Measurements from ENCODE around the gene CSRP2.

CSRP2 gene

DNA sequence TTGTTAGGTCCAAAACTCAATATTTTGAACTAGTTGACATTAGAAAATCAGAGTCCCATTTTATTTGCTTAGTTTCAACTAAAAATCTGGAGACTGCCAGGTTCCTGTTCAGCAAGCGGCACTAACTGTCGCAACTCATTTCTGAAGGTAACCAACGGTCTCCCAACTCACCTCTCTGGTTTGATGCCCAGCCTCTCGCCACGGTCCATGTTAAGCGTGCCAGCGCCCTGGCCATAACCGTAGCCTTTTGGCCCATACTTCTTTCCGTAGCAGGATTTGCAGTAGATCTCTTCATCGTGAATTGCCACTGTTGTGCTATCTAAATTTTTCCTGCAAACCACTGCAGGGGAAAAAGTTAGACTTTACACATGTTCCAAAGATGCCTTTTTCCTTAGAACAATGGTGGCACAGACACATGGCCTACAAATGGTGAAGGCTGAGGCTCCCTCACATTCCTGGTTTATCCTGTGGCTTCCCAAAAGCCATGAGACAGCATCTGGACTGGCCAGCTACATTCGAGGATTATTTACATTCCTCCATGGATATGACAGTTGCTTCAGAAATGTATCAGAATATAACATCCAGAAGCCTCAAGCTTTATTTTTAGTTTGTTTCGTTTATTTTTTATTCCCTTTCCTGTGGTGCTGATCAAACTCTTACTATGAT, 15.7 kb downstream of the CSRP2 start:
- no peak for DNase-seq (ENCODE audit: low read depth)

- DNase-seq (ENCODE audit: low read depth): no peak
Observed at GRCh38 chr12:76860256-76860655, 18.6 kb downstream of the CSRP2 start.

DNA sequence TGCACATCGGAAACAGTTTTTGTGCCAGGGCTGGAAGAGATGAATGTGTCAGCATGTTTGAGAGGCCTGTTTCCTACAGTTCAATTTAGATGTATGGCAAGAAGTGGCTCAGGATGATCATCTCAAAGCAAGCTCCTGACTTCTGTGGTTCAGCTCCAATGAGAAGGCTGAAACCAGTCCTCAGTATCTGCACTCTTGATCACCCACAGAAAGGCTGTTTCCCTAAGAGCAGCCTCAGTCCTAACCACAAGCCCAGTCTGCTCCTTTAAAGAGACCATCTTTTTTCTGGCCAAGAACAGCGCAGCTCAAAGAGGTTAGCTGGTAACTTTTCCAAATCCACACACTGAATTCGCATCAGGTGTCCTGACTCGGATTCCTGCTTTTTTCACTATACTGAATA, 19.2 kb downstream of the CSRP2 start:
- no peak for DNase-seq (ENCODE audit: low read depth)

- no peak for DNase-seq (ENCODE audit: low read depth)
Observed at GRCh38 chr12:76856018-76856644, 22.7 kb downstream of the CSRP2 start.

GRCh38 chr12:76855271-76855670, 23.5 kb downstream of the CSRP2 start:
- no peak for DNase-seq (ENCODE audit: low read depth)

DNA sequence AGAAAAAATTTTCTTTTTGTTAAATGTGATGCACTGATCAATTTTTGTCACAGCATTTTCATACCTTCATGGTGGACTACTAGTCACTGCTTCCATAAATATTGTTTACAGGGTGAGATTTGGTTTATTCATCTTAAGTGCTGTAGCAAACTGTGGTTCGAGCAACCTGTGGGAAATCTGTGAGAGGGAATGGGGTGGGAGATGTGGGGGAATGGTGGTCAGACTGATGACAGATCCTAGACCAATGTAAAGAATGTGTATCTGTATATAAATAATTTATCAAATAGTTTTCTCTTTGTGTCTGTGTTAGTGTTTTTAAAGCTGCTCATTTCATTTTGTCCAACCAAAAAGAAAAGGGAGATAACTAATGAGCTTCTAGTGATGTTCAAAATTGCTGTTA, 26.7 kb downstream of the CSRP2 start:
- no peak for DNase-seq (ENCODE audit: low read depth)

- DNase-seq (ENCODE audit: low read depth): no peak
Observed at GRCh38 chr12:76848132-76848531, 30.7 kb downstream of the CSRP2 start.

DNA sequence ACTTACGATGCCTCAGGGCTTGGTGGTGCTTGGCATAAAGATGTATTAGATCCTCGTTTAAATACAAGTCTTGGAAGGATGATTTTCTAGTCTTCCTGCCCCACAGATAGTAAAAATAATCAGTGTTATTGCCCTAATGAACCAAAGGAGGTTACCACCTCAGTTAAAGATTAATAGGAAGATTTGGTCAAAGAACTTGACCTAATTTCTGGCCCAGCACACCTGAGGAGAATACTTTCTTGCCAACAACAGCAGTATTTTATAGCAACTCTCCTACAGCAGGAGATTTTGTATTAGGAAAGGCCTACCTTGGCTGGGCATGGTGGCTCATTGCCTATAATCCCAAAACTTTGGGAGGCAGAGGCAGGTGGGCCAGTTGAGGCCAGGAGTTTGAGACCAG, 31.6 kb downstream of the CSRP2 start:
- no peak for DNase-seq (ENCODE audit: low read depth)

DNA sequence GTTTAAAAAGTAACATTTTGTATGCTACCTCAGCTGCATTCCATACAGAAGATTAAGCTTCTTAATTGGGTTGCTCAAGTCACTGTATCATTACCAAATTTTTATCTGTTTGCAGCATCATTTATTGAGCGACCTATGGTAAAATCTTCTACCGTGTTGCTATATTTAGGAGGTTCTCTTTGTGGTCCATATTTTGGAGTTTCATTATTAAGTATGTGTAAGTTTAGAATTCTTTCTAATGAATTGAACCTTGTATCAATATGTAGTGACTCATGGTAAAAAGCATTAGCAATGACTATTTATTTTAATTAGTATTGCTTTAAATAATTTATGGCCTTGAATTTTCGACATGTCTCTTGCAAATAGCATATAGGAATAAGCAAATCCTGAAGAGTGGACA, 42.2 kb downstream of the CSRP2 start:
- no peak for DNase-seq (ENCODE audit: low read depth)

- no peak for DNase-seq (ENCODE audit: low read depth)
Observed at GRCh38 chr12:76830436-76830835, 48.4 kb downstream of the CSRP2 start.

GRCh38 chr12:76820888-76821482, 57.8 kb downstream of the CSRP2 start:
- peak; percentile 17 for DNase-seq (ENCODE audit: low read depth)

GRCh38 chr12:76813972-76814371, 64.8 kb downstream of the CSRP2 start:
- no peak for DNase-seq (ENCODE audit: low read depth)

- DNase-seq (ENCODE audit: low read depth): no peak
Observed at GRCh38 chr12:76813265-76813664, 65.6 kb downstream of the CSRP2 start.

GRCh38 chr12:76811976-76812375, 66.8 kb downstream of the CSRP2 start:
- DNase-seq (ENCODE audit: low read depth): no peak

DNA sequence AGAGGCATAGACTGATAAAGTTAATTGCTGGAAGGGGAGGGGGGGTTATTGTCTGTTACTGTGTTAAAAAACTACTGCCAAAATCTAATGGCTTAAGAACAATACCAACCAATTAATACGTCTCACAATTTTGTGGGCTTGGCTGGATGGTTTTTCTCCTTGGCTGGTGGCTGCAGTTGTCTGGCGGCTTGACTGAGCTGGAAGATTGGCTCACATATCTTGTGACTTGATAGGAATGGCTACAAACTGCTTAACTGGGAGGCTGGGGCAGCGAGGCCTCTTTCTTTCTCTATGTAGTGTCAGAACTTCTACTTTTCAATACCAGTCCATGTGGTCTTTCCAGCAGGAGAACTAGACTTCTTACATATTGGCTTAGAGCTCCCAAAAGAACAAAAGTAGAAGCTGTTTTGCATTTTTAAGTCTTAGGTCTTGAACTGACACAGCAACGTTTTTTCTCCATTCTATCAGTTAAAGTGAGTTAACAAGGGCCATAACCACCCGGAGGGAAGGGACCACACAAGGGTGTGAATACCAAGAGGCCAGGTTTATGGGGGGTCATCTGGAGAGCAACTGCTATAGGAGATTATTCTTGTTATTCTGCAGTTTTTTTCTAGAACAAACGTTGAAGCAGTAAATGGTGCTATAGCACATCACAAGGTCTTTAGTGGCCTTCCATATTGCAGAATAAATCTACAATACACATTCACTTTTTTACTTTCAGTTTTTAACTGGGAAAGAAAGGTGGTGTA, 68.0 kb downstream of the CSRP2 start:
- DNase-seq (ENCODE audit: low read depth): no peak

Data from non-pigmented ciliary epithelial cell (primary cell).